ENCODE measurements around the gene PAQR5.
"Not testable (repeated sequence)": the region's sequence is repeated elsewhere in the genome, so short reads cannot be mapped to it uniquely, and the experiment has no call there.

Gene PAQR5

DNA sequence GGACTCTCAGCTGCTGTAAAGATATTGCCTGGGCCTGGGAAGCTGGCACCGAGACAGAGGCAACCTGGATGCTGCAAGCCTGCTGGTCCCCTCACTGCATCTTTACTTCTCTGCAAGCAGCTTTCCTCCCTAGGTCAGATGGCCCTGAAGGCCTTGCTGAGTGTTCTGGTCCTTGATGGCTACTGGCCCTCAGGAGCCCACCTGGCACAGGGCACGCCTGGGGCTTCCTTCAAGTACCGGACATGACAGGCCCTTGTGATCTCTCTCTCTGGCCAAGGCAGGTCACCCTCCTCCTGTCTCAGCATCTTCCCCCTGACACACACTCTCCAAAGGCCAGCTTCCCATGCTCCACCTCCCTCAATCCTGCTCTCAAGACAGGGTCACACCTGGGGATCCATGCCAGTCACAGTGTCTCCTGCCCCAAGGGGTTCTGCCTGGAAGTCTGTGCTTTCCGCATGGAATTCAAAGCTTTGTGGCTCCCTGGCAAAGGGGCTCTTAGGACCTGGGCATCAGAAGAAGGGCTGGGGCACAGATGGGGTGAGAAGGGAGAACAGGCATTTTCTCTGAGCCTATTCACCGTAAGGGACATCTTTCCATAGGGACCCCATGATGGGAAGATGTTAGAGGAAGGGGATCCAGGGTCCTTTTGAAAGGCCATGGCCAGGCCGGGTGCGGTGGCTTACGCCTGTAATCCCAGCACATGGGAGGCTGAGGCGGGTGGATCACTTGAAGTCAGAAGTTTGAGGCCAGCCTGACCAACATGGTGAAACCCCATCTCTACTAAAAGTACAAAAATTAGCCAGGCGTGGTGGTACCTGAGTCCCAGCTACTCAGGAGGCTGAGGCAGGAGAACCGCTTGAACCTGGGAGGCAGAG lies 4.7 kb upstream of the PAQR5 start:
- no peak for DNase-seq (ENCODE audit: low read depth)

DNA sequence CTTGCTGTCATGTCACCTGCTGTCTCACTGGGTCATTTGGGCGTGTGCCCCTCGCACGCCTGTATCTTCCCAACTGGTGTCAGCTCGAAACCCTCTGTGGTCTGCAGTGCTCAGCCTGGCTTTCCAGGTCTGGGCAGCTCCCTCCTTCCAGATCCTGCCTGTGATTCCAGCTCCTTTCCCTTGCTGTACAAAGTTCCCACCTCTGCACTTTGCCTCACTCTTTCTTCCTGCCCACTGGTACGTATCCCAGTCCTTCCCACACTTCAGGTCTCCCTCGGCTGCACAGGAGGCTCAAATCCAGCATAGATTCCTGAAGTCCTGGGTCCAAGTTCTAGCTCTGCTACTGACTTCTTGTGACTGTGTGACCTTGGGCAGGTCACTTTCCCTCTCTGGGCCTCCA lies 2.1 kb upstream of the PAQR5 start:
- DNase-seq (ENCODE audit: low read depth) = no peak

DNA sequence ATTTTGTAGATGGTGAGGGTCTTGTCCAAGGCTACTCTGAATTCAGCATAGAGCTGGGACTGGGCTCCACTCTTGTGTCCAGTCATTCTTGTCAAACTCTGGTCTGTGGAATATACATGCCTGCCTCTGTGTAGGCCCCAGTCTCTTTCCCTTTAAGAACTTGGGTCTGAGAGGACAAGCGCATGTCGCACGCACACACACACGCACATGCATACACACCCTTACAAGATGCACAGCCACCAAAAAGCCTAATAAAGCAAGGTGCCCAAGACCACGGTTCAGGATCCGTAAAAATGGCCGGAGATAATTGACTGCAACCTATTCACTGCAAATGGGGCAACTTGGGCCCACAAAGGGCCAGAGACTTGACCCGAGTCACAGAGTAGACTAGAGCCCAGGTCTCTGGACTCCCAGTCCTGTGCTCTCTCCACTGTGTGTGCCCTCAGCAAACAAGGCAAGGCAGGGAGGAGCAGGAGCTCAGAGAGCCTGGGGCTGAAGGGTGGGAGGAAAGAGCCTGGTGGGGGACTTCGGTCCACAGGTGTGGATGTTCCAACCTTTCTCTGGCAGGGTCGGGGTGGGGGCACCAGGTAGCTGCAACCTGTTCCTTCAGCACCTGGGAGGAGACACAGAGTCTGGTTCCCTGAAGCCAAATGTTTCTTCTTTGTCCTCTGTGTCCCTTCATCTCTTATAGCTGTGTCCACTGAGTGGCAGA lies 914 bp upstream of the PAQR5 start:
- DNase-seq (ENCODE audit: low read depth) = no peak

DNA sequence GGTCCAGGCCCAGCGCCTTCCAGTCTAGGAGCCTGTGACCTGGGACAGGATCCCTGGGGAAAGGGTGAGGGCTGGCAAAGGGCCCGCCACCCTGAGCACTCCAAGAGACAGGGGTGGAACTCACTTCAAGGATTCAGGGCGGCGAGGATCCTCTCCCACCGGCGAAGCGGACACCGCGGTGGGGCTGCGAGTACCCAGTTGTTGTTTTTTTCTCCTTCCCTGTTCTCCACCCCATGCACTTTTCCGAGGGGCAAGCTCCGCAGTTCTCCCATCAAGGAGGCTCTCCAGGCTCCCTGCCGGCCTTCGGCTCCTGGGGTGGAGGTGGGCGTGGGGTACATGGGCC lies 387 bp upstream of the PAQR5 start:
- DNase-seq (ENCODE audit: low read depth) = no peak

DNA sequence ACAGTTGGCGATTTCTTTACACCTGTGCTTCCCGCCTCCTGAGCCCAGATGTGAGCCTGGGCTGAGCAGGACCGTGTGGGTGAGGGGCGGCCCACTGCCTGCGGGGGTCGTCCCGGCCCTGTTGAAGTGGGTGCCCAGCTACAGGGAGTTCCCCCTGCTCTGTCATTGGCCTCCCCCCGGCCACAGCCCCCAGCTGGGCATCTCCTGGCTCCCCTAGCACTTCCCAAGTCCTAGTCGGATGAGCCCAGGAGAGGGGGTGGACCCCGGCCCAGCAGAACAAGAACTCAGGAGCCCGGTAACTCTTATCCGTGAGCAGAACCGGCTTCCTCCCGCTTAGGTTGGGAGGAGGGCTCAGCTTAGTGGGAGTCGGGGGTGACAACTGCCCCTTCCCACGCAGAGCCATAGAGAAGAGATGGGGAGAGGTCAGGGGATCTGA lies 757 bp downstream of the PAQR5 start:
- DNase-seq (ENCODE audit: low read depth) = no peak

DNA sequence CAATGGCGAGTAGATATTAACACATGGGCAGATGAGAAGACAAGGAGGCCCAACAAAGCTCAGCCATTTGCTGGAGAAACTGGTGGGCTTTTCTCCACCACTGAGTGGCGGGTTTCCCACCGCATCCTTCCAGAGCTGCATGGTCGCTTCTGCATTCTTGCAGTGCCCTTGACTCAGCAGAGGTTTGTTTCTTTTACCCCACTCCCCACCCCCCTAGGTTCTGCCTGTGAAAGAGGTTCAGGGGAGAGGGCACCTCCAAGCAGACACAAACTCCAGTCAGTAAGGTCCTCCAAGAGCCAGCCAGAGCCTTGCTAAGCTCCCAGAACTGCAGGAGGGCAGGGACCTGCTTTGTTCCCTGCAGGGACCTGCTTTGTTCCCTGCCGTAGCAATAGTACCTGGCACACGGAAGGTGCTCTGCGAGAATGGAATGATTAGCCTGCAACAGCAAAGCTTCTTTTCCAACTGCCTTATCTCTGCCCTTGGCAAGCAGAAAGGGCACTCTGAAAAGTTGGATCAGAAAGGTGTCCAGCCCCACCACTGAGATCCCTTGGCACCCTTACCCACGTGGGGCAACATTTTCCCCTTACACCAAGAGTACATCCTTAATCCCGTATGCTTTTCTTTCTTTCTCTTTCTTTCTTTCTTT lies 1.4 kb downstream of the PAQR5 start:
- no peak for DNase-seq (ENCODE audit: low read depth)

DNA sequence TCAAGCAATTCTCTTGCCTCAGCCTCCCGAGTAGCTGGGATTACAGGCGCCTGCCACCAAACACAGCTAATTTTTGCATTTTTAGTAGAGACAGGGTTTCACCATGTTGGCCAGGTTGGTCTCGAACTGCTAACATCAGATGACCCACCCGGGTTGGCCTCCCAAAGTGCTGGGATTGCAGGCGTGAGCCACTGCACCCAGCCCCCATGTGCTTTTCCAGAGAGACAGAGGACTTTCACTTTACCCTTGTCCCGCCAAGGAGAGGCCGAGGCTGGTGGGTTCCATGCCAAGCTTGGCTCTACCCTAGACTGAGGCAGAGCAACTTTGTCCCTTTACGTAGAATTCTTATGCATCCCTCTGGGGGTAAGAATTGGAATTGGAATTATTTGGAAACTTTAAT lies 2.4 kb downstream of the PAQR5 start:
- DNase-seq (ENCODE audit: low read depth) = not testable (repeated sequence)

DNA sequence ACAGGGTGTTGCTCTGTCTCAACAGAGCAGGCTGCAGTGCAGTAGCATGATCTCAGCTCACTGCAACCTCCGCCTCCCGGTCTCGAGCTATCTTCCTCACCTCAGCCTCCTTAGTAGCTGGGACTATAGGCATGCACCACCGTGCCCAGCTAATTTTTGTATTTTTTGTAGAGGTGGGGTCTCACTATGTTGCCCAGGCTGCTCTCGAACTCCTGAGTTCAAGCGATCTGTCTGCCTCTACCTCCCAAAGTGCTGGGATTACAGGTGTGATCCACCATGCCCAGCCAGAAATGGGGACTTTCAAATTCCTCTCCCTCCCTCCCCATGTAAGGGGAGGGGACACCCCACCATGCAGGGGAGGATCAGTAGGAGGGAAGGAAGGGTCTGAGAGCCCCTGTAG lies 3.4 kb downstream of the PAQR5 start:
- not testable (repeated sequence) for DNase-seq (ENCODE audit: low read depth)

DNA sequence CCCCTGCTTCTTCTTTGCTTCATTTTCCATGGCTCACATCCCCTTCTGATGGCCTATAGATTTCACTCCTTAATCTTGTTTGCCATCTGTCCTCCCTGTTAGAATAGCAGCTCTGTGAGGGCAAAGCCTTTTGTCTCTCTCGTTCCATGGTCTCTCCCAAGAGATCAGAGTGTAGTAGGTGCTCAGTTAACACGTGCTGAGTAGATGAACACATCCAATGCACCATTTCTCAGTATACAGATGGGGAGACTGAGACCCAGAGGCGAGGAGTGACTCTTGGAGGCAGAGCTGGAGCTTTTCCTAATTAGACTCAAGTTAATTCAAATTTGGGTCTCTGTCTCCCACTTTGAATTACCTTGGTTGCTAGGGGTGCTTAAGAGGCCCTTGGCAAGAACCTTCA lies 4.2 kb downstream of the PAQR5 start:
- DNase-seq (ENCODE audit: low read depth) = no peak

DNA sequence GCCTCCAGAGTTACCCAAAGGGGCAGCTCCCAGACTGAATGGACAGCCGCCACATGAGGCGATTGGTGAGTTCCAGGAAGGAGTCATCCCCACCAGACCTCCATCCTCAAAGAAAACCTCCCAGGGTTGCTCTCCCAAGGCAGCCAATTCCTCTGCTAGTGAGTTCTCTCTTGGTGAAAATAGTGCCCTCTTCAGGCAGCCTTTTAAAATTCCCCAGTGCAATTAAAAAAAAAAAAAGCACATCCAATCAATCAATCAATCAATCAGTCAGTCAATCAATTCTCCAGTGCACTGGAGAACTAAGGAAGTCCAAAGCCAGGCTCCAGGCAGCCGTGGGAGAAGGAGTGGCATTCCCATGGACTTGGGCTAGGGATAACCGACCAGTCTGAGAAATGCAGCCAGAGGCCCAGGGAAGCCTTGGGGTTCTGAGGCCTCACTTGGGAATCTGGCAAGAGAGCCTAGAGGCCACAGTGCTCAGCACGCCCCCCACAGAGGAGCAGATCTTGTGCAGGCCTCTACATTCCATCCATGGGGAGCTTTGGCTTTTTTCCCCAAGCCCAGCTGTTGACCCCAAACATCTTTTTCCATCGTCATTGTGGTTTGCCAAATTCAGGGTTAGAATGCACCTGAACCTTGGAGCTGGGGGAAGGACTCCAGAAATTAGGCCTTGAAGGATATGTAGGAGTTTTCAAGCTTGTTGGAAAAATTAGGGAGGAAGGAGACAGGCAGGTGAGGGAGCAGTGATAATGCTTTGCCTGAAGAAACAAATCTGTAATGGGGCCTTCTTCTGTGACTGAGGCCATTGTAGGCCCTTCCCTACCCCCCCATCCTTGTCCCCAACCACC lies 4.8 kb downstream of the PAQR5 start:
- DNase-seq (ENCODE audit: low read depth) = no peak

DNA sequence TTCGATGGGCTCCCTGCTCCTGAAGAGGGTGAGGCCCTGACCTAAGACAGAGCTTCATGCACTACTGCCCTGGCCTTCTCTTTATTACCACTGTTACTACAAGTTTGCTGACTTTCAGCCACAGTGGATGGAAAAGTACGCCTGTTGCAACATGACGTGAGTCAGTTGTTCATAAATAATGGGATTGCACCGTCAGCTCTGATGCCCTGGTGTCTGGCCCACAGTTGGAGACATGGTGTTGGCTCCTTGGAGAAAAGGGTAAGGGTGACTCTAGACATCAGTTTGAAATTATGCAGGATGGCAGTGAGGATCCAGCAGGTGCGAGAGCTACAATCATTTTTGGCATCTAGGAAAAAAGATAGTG lies 5.5 kb downstream of the PAQR5 start:
- DNase-seq (ENCODE audit: low read depth) = no peak

DNA sequence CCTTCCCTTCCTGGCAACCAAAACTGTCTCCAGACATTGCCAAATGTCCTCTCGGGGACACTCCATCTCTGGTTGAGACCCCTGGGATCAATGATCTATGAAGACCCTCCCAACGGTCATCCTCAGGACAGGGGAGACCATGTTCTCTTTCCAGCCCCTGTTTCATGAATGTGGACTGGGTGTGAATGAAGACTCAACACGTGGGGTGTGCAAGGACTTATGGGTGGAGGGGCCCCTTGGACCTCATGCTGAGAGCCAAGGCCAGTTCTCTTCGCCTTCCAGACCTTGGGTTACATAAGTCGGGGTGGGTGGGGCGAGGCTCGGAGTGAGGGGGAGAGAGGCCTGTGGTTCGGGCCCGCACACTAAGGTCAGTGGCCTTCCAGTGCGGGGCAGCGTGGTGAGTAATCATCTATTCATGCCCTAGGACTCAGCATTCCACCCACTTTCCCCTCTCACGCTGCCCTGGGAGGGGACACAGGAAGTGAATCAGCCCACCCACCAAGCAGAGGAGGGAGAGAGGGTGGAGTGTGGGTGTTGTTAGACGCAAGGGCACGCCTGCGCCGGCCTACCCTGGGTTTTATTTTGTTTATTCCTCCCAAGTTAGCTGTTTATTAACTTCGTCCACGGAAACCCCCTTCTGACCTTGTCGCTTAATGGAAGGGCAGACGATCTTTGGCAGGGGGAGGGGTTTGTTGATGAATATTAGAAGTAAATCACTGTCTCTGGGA lies 6.7 kb downstream of the PAQR5 start:
- no peak for DNase-seq (ENCODE audit: low read depth)

DNA sequence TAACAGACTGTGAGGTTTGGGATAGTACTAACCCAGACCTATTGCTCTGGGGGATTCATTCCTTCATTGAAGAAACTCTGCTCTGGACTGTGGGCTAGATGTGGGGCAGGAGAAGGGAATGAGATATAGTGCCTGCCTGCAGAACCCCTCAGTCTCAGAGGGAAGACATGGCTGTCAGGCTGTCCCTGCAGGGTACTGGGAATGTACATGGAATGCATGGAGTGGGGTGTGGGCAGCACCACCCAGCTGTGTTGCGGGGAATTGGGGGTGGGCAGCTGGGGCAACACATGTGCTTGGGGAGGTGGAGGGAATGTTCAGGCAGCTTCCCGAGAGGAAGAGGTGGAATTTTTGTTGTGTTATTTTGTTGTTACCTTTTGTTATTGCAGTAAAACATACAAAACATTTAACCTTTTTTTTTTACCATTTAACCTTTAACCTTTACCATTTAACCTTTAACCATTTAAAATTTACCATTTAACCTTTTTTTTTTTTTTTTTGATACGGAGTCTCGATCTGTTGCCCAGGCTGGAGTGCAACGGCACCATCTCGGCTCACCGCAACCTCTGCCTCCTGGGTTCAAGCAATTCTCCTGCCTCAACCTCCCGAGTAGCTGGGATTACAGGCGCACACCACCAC lies 7.3 kb downstream of the PAQR5 start:
- DNase-seq (ENCODE audit: low read depth) = no peak

DNA sequence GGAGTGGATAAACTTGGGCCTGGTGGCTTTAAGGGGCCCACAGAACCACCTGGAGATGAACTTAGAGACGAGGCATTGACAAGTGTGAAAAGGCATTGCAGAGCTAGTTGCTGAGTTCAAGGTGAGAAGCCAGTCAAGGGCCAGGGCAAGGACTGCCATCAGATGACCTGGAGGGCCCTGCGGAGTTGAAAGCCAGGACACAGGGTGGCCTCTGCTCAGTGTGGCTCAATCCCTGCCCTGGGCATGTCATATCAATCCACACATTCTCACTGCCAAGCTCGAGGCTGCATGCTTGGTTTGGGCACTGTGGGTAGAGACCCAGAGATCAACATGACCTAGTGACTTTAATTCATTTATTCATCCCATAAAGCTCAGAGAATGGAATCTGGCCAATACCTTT lies 9.2 kb downstream of the PAQR5 start:
- DNase-seq (ENCODE audit: low read depth) = no peak

DNA sequence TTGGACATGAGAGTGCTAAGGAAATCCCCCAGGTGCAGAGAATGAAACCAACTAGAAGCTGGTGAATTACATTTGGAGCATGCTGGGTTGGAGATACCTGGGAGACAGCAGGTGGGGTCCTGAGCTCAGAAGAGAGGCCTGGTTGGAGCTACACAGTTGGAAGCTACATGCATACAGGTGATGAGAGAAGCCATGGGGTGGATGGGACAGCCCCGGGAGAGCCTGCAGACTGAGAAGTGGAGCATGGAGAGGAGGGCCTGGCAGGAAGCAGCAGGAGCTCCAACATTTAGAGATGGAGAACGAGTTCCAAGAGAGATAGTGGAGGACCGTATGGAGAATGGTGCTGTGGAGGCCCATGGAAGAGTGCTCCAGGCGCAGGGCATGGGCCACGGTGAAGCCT lies 10.2 kb downstream of the PAQR5 start:
- no peak for DNase-seq (ENCODE audit: low read depth)

DNA sequence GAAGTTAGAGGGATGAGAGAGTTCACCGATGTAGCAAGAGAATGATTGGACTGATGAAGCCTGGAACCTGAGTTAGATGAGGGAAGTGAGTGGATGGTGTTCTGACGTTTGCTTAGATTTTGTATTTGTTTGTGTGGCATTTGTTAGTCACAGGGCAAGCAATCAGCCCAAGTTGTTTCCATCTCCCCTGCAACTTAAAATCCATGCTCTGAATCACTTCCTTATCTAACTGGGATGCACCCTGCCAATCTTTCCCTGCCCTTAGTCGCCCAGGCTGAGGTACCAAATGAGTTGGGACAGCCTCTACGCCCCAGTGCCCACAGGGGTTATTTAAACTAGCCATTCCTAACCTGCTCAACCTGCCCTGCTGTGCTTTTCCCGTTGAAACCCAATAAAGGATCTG lies 12.6 kb downstream of the PAQR5 start:
- no peak for DNase-seq (ENCODE audit: low read depth)

DNA sequence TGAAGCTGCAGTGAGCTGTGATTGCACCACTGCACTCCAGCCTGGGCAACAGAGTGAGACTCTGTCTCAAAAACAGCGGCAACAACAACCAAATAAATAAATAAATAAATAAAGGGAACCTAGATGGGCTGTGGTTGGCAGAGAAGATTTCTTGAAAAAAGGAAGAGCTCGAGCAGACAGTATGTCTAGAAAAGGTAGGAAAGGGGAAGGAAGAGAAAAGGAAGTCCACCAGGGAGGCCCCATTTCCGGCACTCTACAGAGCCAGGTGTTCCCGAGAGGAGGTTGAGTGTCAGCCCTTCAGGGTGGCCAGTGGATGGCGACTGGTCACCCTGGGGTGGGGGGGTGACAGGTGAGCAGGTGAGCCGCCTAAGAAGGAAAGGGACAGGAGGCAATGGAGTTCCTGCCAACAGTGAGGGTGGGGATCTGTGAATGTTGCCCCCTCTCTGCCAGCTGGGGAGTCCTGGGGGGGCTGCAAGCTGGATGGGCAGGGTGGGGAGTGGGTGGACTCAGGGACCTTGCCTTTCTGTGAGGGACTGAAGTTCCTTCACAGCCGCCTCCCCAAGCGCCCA lies 14.8 kb downstream of the PAQR5 start:
- no peak for DNase-seq (ENCODE audit: low read depth)

DNA sequence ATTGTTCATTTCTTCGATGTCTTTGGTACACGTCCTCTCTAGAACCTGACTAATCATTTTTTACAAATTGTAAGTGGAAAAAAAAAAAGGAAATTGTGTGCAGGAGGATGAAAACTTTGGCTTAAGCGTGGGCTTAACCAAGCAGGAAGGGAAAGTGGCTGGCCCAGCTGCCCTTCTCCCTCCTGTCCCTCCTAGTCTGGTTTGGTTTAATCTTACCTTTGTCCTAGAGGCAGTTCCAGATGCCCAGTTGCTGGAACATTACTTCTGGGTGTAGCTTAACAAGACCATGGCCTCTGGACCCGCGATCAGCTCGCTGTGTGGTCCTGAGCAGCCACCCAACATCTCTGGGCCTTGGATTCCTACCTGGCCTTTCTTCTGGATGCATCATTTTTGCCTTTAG lies 15.4 kb downstream of the PAQR5 start:
- DNase-seq (ENCODE audit: low read depth) = no peak

DNA sequence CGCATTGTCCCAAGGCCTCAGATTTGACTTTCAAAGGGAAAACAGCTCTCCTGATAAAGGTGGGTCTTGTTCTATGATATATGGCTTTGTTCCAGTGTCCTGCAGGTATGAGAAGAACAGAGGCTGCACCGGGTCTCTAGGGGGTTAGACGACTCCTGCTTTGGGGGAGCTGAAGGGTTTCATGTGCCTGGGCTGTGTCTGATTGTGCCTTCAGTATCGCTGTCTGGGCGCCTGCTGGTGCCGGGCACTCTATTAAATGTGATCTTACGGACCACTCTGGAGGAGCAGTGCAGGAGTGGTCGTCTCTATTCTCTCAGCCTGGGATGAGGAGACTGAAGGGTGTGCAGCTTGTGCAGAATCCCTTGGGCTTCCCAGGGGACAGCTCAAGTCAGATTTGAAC lies 16.0 kb downstream of the PAQR5 start:
- no peak for DNase-seq (ENCODE audit: low read depth)

DNA sequence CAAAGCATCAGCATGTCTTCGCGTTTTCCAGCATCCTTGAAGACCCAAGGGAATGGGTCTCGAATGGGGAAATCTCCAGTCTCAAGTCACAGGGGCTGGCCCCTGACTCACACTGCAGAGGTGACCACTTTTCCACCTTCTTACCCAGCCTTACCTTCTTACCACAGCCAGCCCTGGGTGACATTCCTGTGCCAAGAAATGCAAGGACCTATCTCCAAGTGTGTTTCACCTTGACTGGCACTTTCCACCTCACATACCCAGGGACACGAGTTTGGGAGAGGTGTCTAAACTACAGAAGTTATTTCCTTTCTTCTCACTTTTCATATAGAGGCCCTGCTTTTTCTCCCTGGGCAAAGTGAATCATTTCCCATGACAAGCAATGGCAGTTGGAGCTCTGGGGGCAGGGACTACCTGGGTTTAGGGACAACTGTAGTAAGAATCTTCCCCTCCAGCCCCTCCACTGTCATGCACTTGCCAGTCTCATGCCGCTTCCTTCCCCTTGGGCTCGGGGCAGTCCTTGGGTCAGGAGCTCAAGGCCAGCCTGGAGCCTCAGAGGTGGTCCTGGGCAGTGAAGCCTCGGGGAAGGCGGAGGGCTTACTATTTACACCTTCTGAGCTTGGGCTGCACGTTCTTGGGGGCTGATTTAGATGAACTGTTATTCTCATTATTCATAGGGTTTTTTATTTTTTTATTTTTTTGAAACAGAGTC lies 16.8 kb downstream of the PAQR5 start:
- no peak for DNase-seq (ENCODE audit: low read depth)

Data from activated T-helper 1 cell treated with Interleukin-2 at 50 U/mL for 16 hours (primary cell).